Measurements from ENCODE around the gene GRAMD1B.

The GRAMD1B gene

DNA sequence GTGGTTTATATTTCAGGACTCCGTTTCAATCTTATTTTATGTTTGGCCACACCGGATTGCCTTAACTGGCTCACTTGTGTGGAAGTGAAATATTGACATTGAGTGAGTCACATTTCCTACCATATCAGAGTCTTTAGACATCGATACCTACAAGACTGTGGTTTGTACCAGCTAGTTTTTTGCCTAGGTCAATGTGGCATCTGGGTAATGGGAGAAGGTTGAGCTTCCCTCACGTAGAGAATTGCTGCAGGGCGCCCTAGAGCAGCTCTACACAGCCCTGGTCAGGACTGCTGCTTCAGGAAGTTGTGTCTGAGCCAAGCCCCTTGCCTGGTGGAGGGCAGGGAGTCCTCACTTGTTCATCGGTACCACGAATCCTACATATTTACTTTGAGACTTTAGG lies 1.6 kb downstream of the GRAMD1B start:
- no peak overlapping the region for H3K27ac ChIP-seq (ENCODE audit: low read depth, low read length)
- H3K79me2 ChIP-seq (ENCODE audit: control insufficient read depth, low read length) = no peaks in the 10 kb centered on the region
- H3K36me3 ChIP-seq (ENCODE audit: control insufficient read depth, low read length) = no peaks in the 10 kb centered on the region
- no peaks in the 10 kb centered on the region for H4K20me1 ChIP-seq (ENCODE audit: control insufficient read depth, insufficient read depth, low read depth, low read length)
- TF ChIP-seq, protein P1, sequence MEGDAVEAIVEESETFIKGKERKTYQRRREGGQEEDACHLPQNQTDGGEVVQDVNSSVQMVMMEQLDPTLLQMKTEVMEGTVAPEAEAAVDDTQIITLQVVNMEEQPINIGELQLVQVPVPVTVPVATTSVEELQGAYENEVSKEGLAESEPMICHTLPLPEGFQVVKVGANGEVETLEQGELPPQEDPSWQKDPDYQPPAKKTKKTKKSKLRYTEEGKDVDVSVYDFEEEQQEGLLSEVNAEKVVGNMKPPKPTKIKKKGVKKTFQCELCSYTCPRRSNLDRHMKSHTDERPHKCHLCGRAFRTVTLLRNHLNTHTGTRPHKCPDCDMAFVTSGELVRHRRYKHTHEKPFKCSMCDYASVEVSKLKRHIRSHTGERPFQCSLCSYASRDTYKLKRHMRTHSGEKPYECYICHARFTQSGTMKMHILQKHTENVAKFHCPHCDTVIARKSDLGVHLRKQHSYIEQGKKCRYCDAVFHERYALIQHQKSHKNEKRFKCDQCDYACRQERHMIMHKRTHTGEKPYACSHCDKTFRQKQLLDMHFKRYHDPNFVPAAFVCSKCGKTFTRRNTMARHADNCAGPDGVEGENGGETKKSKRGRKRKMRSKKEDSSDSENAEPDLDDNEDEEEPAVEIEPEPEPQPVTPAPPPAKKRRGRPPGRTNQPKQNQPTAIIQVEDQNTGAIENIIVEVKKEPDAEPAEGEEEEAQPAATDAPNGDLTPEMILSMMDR (IDR thresholded peaks at IDR 0.05; ENCODE audit: low read depth, low read length, poor library complexity, severe bottlenecking) = no peak
- no peak for TF ChIP-seq EZH2phosphoT487 (IDR thresholded peaks at IDR 0.05; ENCODE audit: borderline replicate concordance, low read length)
- H3K9me2 ChIP-seq (replicated peaks; ENCODE audit: control insufficient read depth, low read length) = no peaks in the 10 kb centered on the region
- peak overlapping the region; percentile 62 for H3K4me2 ChIP-seq (ENCODE audit: low read length)
- peaks cover 6% of the 10 kb centered on the region; the same call in 1 of the 2 replicates for H3K27me3 ChIP-seq (ENCODE audit: control insufficient read depth, low read length)
- H3K4me3 ChIP-seq (ENCODE audit: low read length) = peak overlapping the region; percentile 61; the same call in 1 of the 2 replicates
- no peaks in the 10 kb centered on the region for H3K4me1 ChIP-seq (ENCODE audit: control insufficient read depth, low read length)
- no peaks in the 10 kb centered on the region for H3K9me3 ChIP-seq (ENCODE audit: control insufficient read depth, insufficient read depth, low read length)
- H3F3A ChIP-seq (ENCODE audit: control insufficient read depth, insufficient read depth) = no peaks in the 10 kb centered on the region

DNA sequence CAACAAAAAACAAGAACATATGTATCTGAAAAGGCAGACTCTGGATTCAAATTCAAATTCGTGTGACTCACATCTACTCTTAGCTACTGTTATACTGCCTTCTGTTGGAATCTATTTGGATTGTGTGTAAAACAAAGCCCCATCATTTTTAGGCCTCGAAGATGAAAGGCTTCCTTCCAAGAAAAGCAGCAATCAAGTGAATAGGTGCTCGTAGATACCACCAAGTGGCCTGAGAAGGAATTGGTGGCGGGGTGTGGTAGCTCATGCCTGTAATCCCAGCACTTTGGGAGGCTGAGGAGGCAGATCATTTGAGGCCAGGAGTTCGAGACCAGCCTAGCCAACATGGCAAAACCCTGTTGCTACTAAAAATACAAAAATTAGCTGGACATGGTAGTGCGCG lies 4.2 kb downstream of the GRAMD1B start:
- H4K20me1 ChIP-seq (ENCODE audit: control insufficient read depth, insufficient read depth, low read depth, low read length) = no peaks in the 10 kb centered on the region
- H3K27me3 ChIP-seq (ENCODE audit: control insufficient read depth, low read length) = peaks cover 3% of the 10 kb centered on the region; the same call in 1 of the 2 replicates
- H3K4me2 ChIP-seq (ENCODE audit: low read length) = no peak overlapping the region
- no peaks in the 10 kb centered on the region for H3K9me3 ChIP-seq (ENCODE audit: control insufficient read depth, insufficient read depth, low read length)
- H3K27ac ChIP-seq (ENCODE audit: low read depth, low read length) = no peak overlapping the region
- TF ChIP-seq EZH2phosphoT487 (IDR thresholded peaks at IDR 0.05; ENCODE audit: borderline replicate concordance, low read length) = no peak
- TF ChIP-seq, protein P1 (IDR thresholded peaks at IDR 0.05; ENCODE audit: low read depth, low read length, poor library complexity, severe bottlenecking) = peak; percentile 31
- no peaks in the 10 kb centered on the region for H3K4me1 ChIP-seq (ENCODE audit: control insufficient read depth, low read length)
- no peak overlapping the region for H3K4me3 ChIP-seq (ENCODE audit: low read length)
- H3K9me2 ChIP-seq (replicated peaks; ENCODE audit: control insufficient read depth, low read length) = no peaks in the 10 kb centered on the region
- H3F3A ChIP-seq (ENCODE audit: control insufficient read depth, insufficient read depth) = no peaks in the 10 kb centered on the region
- H3K79me2 ChIP-seq (ENCODE audit: control insufficient read depth, low read length) = no peaks in the 10 kb centered on the region
- H3K36me3 ChIP-seq (ENCODE audit: control insufficient read depth, low read length) = no peaks in the 10 kb centered on the region

DNA sequence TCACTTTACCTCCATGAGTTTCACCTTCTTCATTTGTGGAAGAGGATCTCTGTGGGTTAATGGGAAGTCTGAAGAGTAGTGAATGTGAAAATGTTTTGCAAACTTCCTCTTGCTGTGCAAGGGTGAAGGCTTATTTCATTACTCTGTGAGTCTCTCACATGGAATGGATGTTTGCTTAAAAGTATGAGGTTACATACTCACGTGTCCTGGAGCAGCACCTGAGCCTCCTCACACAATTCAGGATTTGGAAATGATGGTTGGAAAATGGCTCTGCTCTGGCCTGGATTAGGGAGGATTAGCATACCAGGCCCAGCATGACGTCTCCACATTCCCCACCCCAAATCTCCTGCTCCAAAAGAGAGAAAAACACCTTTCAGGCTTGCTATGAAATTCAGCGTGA lies 4.8 kb downstream of the GRAMD1B start:
- Histone ChIP-seq H3K27ac (ENCODE audit: low read depth, low read length) (no peak overlapping the region), H3K27me3 (ENCODE audit: control insufficient read depth, low read length) (no peaks in the 10 kb centered on the region), H4K20me1 (ENCODE audit: control insufficient read depth, insufficient read depth, low read depth, low read length) (no peaks in the 10 kb centered on the region), H3K4me2 (ENCODE audit: low read length) (no peak overlapping the region), H3K9me3 (ENCODE audit: control insufficient read depth, insufficient read depth, low read length) (no peaks in the 10 kb centered on the region), H3F3A (ENCODE audit: control insufficient read depth, insufficient read depth) (no peaks in the 10 kb centered on the region), H3K9me2 (replicated peaks; ENCODE audit: control insufficient read depth, low read length) (no peaks in the 10 kb centered on the region), H3K36me3 (ENCODE audit: control insufficient read depth, low read length) (no peaks in the 10 kb centered on the region), H3K79me2 (ENCODE audit: control insufficient read depth, low read length) (no peaks in the 10 kb centered on the region), H3K4me3 (ENCODE audit: low read length) (no peak overlapping the region), H3K4me1 (ENCODE audit: control insufficient read depth, low read length) (no peaks in the 10 kb centered on the region)
- TF ChIP-seq, protein P1 (IDR thresholded peaks at IDR 0.05; ENCODE audit: low read depth, low read length, poor library complexity, severe bottlenecking) = no peak
- TF ChIP-seq EZH2phosphoT487 (IDR thresholded peaks at IDR 0.05; ENCODE audit: borderline replicate concordance, low read length) = no peak

Data from DOHH2 (cell line).